TTC549 (cell line): ENCODE data around the gene IFNA14.
"Not testable (repeated sequence)": the region's sequence is repeated elsewhere in the genome, so short reads cannot be mapped to it uniquely, and the experiment has no call there.

ENCODE experiments used
- FAIRE-seq: peaks from 2 replicates; lab custom pipeline; 2012; peaks lifted over from hg19 to GRCh38; lab: Jason Lieb, UNC

The IFNA14 gene

GRCh38 chr9:21213411-21214326, 26.1 kb downstream of the IFNA14 start:
- not testable (repeated sequence) for FAIRE-seq

- not testable (repeated sequence) for FAIRE-seq
Measured at GRCh38 chr9:21212160-21212559, 27.6 kb downstream of the IFNA14 start.

GRCh38 chr9:21210782-21211181, 29.0 kb downstream of the IFNA14 start:
- not testable (repeated sequence) for FAIRE-seq

GRCh38 chr9:21210311-21210710, 29.5 kb downstream of the IFNA14 start:
- FAIRE-seq, result no peak

- FAIRE-seq, result not testable (repeated sequence)
Measured at GRCh38 chr9:21207043-21207442, 32.8 kb downstream of the IFNA14 start, which contains the start of gene IFNA10. IFNA10 (minus strand) TSS chr9:21207143; CDS start chr9:21207097, 46 bp downstream.

- no peak for FAIRE-seq
Measured at GRCh38 chr9:21205204-21205603, 34.6 kb downstream of the IFNA14 start.

GRCh38 chr9:21202105-21202504, 37.7 kb downstream of the IFNA14 start, which contains the start of gene IFNA7:
IFNA7 (minus strand) TSS chr9:21202205; CDS start chr9:21202165, 40 bp downstream.
- not testable (repeated sequence) for FAIRE-seq

- not testable (repeated sequence) for FAIRE-seq
Measured at GRCh38 chr9:21194867-21195776, 44.7 kb downstream of the IFNA14 start.
